Right kidney (tissue), 1 donor: ENCODE measurements around the gene PPP1CA.
A peak's percentile ranks its signal among the peaks of the same experiment; 100 is the strongest.

Source experiments
- DNase-seq: peaks from one replicate; pipeline ENCODE4 v3.0.0-alpha.2; 2016

Gene PPP1CA

DNA sequence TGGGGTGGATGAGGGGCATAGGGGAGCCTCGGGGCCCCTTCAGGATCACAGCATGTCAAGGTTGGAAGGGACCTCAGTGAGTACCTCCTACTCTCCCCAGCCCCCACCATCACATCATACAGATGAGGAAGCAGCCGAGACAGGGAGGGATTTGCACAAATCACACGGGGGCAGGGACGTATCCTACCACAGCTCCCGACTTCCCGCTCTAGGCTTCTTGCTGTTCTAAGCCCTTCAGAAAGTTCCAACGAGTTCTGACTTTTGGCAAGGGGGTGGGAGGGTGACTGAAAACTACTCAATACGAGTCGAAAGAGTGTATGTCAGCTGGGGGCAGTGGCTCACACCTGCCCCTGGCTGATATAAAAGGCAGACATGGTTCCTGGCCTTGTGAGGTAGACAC lies 14.6 kb downstream of the PPP1CA start:
- DNase-seq, result no peak

DNA sequence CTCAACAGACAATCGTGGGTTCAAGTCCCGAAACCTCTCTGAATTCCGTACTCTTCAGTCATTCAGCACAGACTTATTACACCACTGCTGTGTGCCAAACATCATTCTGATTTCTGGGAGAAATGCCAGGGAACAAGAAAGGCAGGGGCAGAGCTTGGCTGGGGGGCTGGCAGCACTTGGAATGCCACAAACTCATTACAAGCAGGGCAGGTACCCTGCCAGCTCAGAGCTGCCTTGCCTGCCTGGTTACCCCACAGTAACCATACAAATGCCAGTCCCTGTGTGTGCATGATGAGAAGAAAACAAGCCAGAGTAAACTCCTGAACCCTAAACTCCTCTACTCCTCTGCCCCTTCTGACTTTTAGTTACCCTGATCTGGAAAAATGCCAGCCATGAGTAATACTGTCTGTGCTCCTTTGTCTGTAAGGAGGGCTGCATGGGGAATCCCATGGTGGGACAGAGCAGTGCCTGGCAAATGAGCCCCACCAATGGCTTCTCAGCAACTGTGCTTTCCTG lies 16.7 kb downstream of the PPP1CA start:
- no peak for DNase-seq

DNA sequence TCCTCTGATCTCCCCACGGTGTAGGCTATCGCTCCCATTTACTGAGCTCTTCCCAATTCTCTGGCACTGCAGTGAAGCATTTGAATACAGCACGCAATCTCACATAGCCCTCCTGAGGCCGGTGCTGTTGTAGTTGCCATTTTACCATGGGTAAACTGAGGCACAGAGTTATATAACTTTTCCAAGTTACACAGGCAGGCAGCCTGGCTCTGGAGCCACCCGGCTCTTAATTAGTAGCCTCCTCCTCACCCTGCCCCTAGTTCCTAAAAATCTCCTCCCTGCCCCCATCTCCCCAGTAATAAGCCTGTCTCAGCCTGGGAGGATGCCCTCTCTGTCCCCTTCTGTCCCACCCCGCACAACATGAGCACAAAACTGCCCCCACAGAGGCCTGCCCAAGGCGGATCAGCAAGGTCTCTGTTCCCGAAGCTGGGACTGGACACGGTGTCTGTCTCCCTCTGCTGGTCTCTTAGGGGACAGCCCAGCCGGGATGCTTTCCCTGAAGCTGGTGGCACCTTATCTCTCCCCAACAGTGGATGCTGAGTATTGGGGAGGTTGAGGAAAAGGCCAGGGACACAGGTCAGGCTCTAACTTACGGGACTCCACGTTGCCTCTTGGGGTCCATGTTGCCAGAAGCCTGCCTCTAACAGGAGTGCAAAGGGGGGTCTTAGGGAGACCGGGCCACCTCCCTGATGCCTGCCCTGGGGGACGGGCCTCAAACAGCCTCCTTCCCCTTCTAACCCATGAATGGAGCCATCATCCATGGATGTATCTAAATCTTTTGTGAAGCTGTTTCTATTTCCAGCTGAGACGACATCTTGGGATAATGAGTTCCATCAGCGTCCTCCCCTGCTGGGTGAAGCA lies 19.2 kb downstream of the PPP1CA start:
- peak; percentile 60 for DNase-seq

DNA sequence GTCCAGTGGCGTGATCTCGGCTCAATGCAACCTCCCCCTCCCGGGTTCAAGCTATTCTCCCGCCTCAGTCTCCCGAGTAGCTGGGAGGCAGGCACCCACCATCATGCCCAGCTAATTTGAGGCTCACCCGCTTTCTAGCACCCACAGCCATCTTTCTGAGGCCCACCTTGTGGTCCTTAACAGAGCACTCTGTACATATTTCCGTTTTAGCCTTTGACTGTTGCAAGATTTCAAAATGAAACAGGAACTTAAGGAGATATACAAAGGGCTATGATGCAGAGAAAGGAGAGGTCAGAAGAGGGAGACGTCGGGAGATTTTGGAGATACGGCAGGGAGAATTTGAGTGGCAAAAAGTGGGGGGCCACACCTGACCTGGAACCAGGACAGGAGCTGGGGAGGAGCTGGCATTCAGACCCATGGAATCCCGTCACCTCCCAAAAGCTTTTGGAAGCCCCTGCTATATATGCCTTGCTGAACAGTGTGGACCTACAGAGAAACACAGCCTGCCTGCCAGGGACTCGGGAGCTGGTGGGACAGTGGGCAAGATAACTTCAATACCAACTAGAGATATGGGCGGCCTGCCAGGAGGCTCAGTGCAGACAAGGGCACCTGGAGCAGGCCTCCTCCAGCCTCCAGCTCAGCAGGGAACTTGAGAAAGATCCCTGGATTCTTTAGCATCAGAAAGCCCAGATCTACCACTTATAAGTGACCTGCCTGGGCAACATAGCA lies 20.2 kb downstream of the PPP1CA start:
- peak; percentile 1 for DNase-seq

DNA sequence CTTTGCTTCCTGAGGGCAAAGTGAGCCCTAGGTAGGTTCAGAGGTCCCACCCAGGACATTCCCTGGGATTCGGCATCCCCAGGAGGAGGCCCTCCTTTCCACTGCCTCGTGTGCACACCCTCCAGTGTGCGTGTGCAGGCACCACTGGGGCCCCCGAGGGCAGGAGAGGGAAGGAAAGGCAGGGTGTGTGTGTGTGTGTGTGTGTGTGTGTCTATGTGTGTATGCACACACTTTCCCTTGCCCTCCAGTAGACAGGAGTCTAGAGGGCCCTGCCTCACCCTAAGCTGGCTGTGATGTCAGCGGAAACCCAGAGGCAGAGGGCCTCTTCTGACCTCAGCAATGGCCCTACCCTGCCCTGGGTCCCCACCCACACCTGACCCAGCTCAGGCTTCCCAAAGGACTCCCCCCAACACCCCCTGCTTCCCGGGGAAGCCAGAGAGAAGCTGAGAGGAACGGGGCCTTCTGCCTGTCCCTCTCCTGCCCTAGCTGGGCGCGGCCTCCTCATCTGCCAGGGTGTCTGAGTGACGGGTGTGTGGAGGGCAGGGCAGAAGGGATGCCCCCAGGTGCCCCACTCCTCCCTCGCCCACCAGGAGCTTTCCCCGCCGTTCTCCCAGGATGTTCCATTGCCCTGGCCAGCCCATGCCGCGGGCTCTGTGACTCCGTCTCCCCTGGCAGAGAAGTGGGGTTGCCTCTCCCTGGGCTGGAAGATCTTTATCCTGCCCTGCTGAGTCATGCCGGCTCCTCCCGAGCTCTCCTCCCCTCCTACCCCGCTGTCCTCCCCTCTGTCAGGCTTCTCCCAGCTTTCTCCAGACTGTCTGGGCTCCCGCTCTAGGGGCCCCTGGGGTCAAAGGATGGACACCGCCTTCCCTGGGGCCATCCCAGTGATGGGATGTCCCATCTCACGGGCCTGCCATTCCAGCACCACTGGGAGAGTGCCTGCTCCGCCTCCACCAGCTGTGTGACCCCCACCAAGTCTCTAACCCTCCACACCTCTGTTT lies 22.3 kb downstream of the PPP1CA start:
- peak; percentile 5 for DNase-seq

DNA sequence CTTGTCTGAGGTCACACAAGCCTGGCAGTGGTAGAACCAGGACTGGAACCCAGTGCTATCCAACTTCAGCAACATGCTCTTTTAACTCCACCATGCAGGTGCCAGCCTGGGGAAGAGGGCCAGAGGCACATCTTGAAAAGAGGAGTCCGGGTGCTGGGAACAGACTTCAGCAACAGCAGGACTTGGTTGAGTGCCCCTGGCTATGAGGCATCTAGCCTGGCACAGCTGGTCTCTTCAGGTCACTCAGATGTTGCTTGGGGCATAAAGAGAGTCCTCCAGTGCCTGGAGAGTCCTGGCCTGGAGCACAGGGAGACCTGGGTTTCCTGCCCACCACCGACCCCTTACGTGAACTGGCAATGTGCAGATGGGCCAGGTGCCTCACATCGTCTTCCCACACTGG lies 23.1 kb downstream of the PPP1CA start:
- peak; percentile 0 for DNase-seq

DNA sequence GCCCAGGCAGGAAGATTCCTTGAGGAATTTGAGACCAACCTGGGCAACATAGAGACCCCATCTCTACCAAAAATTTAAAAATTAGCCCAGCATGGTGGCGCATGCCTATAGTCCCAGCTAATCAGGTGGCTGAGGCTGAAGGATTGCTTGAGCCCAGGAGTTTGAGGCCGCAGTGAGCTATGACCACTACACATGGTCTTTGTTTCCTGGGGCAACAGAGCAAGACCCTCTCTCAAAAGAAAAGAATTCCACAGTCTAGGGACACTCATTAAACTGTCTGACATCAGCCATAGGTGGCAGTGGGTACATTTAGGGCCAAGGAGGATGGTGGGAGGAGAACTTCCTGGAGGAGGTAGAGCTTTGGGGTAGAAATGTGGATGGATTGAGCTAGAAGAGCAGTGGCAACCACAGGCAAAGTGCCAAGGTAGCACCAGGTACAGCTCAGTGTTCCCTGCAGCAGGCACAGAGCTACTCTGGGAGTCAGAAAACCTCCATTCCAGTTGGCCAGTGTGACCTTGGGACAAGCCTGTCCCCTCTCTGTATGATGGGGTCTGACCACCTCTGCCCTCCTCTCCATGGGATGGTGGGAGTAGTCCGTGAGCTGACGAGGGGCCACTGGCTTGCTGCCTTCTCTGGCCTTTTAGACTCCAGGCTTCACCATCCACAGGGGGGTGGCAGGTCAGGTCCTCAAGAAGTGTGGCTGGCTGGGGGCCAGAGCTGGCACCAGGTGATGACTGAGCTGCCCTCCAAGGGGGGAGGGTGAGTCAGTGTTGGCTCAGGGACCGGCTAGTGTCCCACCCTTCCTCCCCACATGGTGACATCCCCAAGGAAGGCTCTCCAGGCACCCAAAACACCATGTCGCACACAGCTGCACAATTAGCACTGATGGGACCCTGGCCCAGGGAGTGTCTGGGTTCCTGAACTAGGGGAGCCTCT lies 24.5 kb downstream of the PPP1CA start:
- DNase-seq, result peak; percentile 1

DNA sequence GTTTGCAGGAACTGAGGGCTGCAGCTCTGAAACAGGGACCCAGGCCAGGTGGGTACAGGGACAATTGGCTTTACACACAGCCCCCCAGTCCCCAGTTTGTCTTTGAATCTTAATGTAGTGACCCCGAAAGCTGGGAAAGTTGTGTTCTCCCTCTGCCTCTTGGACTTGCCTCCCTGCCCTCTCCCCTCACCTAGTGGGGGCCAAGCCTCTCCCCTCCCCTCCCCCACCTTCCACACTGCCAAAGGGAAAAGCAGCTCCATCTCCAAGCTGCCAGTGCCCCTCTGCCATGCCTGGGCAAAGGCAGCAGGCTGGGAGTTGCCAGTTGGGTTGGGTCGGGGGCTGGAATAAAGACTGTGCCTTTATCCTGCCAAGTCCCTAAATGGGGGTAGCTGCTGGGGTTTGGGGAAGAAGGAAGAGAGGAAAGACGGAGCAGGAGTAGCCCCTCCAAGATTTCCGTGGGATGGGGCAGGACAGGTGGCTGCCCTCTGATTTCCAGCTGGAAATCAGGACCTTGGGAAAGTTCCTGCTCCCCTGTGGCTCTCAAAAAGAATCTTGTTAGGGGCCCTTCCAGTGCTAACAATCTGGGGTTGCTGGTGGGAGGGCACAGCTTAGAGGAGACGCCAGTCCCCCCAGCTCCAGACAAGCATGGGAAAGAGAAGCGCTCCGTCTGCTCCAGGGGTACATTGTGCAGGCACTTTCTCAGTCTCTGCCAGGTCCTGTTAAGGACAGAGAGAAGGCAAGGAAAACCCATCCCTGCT lies 25.4 kb downstream of the PPP1CA start:
- DNase-seq, result peak; percentile 21

DNA sequence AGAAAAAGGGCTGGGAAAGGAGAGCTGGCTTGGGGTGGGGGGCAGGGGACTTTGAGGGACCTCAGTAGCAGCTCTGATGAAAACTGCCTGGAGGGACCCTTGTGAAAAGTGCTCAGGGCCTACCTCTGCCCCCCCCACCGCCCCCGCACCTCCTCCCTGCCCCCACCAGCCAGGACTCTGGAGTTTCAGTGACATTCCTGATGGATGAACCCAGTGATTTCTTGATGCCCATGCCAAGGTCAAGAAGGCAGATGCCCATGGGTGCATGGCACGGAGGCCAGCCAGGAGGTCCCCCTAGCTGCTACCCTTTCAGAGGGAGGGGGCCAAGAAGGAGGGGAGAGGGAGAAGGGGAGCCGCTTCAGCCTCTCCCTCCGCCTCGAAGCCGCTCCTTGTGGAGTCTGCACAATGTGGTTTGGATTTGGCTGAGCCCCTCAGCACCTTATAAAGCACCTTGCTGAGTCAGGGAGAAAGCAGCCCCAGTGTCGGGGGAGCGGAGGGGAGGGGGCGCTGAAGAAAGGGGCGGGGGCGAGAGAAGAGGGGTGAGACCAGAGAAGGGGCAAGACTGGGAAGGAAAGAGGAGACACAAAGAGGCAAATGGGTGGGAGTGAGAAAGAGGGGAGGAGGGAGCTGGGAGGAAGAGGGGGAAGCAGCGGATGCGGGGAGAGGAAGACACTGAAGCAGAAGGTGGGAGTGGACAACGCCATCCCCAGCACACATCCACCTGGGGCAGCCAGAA lies 26.2 kb downstream of the PPP1CA start:
- peak; percentile 11 for DNase-seq

DNA sequence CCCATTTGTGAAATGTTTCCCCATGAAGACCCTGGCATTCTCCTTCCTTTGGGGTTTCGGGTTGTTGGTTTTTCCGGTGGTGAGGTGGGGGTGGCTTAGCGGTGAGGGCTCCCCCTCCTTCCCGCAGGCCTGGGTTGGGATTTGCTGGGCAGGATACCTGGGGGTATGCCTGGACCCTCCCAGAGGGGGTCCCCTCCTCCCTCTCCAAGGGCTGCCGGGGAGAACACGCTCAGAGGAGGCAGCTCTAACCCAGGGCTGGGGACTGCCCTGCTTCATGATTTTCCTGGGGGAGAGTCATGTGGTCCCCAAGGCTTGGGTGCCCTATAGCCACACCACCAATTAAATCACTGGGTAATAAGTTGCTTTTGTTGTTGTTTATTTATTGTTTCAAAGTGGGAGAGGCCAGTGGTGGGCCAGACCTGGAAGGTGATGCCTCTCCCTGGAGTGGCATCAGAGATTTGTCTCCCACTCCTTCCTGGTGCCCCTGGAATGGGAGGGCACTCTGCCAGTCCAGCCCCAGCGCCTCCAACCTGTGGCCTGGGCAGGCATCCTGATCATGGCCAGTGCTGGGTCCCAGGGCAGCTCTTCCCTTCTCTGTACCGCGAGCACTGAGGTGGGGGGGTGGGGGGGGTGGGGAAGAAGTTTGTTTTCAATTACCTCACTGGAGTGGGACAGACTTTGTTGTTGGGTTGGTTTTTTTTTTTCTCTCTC lies 26.9 kb downstream of the PPP1CA start:
- no peak for DNase-seq

DNA sequence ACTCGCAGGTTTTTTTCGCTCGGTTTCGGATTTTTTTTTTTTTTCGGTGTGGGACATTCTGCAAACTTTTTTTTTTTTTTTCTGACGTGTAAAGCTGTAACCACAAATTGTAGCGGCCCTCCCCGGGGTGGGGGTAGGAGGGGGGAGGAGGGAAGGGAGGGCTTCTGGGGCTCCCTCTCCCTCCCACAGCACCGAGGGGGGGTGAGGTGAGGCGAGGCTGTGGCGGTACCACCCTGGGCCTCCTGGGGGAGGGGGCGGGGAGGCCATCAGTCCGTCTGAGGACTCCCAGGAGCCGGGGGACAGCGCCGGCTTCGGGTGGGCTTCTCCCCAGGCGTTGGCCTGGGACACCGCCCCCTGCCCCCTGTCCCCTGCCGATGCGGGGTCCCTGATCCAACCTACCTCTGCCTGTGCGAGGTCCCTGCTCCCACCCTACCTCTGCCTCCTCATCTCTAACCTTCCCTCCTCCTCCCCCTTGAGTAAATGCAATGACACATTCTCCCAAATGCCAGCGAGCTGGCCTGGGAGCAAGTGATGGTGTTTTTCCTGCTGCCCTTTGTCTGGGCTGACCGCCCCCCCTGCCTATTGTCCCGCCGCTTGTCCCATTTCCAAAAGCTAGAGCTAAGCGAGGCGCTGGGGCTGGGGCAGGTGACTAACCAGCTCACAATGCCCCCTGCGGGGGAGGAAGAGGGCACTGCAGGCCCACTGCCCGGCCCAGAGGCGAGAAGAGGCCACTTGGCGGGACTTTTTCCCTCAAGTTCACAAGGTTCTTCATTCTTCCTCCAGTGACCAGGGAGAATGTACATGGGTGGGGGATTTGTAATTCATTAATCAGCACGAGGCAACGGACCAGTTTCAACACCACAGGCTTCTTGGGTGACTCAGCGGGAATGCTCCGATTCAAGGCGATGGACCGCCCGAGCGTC lies 27.7 kb downstream of the PPP1CA start:
- DNase-seq, result peak; percentile 83

DNA sequence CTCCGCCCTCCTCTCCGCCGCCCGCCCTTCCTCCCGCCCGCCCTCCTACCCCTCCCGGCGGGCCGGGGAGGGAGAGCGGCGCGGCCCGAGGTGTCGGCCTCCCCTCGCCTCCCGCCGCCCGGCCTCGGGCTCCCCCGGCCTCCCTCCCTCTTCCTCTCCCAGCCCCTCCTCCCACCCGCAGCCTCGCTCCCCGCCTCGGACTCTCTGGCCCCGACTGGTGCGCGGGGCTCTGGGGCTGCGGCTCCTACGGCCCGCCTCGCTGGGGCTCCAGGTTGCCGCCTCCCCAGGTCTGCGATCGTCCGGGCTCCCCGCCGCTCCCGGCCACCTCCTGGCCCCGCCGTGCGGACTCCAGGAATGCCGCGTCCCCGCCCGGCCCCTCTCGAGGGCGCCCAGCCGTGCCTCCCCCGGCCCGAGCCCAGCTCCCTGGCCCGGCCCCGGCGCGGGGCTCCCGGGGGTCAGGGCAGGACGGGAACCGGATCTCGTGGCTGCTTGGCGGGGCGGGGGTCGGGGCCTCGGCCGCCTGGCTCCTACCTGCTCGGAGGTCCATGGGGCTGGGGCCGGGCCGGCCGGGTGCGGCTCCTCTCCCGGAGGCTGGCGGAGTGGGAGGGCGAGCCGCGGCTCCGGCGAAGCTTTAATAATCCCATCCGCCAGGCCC lies 28.5 kb downstream of the PPP1CA start, which contains the start of gene CLCF1:
Gene CLCF1, minus strand, starts transcription at position 606 of the 655 bp plus-strand sequence. Its CDS starts 59 bp downstream, at position 547.
- DNase-seq, result peak; percentile 85

DNA sequence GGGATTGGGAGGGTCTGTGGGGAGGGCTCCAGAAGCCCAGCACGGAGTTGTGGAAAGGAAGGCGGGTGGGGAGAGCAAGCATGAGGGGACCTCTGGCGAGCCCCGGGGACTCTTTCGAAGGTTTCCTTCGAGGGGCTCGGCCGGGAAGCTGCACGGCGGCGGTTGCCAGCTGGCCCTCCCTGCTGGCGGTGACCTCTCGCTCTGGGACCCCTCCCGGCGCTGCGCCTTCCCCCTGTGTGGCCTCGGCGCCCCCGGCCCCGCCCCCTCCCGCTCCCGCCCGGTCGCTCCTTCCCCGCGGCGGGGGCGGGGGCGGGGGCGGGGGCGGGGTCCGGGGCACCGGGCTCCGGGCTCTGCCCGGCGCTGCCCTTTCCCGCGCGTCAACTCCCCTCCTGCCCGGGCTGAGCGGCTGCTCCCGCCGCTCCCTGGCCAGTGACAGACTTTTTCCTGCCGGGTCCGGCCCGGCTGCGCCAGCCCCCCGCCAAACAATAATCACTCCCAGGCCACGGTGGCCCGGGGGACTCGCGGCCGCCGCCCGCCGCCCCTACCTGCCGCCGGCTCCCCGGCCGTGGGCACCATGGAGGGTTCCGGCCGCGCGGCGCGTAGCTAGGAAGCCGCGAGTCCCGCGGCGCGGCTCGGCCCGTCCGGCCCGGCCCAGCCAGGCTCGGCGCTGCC lies 29.2 kb downstream of the PPP1CA start:
- DNase-seq, result peak; percentile 69

DNA sequence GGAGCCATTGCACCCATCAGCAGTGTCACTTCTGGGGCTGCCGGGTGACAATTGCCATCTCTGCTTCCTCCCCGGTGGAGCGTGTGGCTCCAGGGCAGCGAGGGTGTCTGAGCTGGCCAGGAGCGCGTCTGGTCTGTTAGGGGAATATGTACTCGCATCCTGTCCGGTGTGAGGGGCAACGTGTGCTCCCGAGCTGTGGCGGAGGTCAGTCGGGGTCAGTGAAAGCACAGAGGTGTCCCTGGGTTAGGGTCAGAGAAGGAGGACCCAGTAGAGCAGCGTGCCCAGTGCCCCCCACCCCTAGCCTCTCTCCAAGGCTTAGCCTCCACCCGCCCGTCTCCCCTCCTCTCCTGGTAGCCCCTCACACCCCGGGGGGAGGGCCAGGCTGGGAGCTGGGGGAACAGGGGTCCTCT lies 29.7 kb downstream of the PPP1CA start:
- no peak for DNase-seq

DNA sequence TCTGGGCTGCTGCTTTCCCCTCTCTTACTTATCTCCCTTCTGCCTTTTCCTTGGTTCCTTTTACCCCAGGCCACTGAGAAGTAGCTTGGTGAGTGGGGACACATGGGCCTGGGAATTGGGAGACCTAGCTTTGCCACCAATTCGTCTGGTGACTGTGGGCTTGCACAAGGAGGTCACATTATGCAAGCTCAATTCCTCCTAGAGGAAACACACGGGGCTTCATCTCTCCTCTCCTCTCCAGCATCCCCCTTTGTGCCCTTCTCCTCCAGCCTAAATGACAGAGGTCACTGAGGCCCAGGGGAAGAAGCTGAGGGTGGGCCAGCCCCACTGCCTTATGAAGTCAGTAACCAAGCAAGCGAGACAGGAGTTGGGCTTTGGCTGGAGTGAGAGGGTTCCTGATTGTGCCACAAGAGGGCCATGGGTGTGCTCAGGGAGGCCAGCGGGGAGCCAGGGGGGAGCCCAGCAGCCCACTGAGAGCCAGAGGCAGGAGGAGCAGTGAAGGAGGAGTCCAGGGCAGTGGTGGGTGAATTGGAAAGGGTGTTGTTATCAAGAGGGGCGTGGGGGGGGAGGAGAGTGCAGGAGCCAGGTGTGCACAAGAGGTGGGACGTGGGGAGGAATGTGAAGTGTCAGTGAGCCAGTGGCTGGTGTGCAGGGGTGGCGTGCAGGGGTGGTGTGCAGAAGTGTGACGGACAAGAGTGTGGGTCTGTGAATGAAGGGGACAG lies 30.3 kb downstream of the PPP1CA start:
- DNase-seq, result peak; percentile 67
